ENCODE results near the gene RALY.

The RALY gene

GRCh38 chr20:33983371-33983770 lies 10.3 kb upstream of the RALY start:
- CTCF ChIA-PET = no interaction called here

DNA sequence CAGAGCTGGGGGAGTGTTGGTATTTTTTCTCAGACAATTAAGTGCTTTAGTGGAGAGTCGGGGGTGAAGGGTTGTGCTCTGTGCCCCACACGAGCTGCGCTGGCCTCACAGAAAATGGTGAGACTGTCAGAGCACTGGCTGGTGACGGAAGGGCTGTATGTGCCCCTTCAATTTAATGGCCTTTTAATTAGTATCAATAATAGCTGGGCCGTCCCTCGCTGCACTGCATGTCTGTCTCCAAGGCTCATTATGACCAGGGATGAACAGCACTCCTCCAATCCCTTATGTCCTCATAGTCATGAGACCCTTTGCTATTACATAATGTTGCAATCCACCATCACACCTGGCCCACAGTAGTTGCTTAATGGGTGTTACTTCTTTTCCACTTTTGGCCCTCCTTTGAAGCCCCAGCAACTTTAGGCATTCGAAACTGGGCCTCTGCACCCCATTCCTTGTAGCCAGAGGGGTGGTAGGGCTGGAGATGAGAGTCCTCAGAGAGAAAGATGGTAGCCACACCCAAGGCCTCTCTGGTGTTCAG lies 9.5 kb upstream of the RALY start:
- CTCF ChIA-PET = interaction anchor here (1.2 kb wide), 1 partner anchor 9 kb away, joined by 4 read pairs; no protein-coding TSS in a partner anchor
- DNase-seq (ENCODE audit: extremely low spot score) = no peak

More at GRCh38 chr20:33983371-33983770, 10.3 kb upstream of the RALY start:
- no peak for DNase-seq (ENCODE audit: extremely low spot score)
- no peak for TF ChIP-seq CTCF (IDR thresholded peaks at IDR 0.05; ENCODE audit: control extremely low read depth, extremely low read depth, low read depth, missing control alignments)
- POLR2A ChIA-PET = interaction anchor here (0.6 kb wide), 1 partner anchor 1455 kb away, joined by 11 read pairs; no protein-coding TSS in a partner anchor

DNA sequence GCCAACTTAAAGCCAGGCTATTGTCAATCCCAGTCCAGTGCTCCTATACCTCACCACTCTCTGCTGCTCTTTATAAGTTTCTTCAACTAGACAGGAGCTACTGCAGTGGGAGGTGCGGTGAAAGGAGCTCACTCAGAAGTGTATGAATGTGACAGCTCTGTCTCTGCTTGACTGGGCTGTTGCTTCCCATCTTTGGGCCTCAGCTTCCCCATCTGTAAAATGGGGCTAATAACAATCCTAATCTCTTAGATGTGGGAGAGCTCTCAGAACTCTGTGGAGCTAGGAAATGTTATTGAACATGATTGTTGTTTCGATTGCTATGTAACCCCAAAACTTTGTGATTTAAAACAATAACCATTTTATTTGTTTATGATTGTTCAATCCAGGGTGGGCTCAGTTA lies 8.4 kb upstream of the RALY start:
- ChIA-PET POLR2A (no interaction called here), CTCF (interaction anchor here (0.8 to 1.2 kb wide), 2 partner anchors 10 to 18 kb away, joined by 3 to 4 read pairs; no protein-coding TSS in a partner anchor)
- no peak for DNase-seq (ENCODE audit: extremely low spot score)
- TF ChIP-seq CTCF (IDR thresholded peaks at IDR 0.05; ENCODE audit: control extremely low read depth, extremely low read depth, low read depth, missing control alignments) = no peak

More for the DNA sequence above, 9.5 kb upstream of the RALY start:
- TF ChIP-seq CTCF (IDR thresholded peaks at IDR 0.05; ENCODE audit: control extremely low read depth, extremely low read depth, low read depth, missing control alignments) = no peak
- POLR2A ChIA-PET = no interaction called here

DNA sequence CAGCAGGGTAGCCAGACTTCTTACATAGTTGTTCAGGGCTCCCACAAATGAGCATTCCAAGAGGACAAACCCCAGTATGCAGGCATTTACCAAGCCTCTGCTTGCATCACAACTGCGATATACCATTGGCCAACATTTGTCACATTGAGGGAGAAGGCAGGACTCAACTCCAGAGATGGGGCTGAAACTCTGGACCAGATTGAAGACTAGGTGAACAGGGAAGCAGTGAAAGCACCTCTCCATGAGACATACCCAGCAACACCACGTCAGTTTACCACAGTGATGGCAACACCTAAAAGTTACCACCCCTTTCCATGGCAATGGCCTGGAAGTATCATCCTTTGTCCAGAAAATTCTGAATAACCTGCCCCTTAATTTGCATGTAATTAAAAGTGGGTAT lies 7.9 kb upstream of the RALY start:
- TF ChIP-seq CTCF (IDR thresholded peaks at IDR 0.05; ENCODE audit: control extremely low read depth, extremely low read depth, low read depth, missing control alignments) = no peak
- DNase-seq (ENCODE audit: extremely low spot score) = no peak
- POLR2A ChIA-PET = no interaction called here
- CTCF ChIA-PET = interaction anchor here (0.8 to 1.2 kb wide), 2 partner anchors 11 to 19 kb away, joined by 3 to 4 read pairs; no protein-coding TSS in a partner anchor

- ChIA-PET POLR2A (interaction anchor here (0.5 kb wide), 1 partner anchor 565 kb away, joined by 6 read pairs; no protein-coding TSS in a partner anchor), CTCF (interaction anchor here (1.5 kb wide), 1 partner anchor 39 kb away, joined by 3 read pairs; no protein-coding TSS in a partner anchor)
- no peak for DNase-seq (ENCODE audit: extremely low spot score)
- no peak for TF ChIP-seq CTCF (IDR thresholded peaks at IDR 0.05; ENCODE audit: control extremely low read depth, extremely low read depth, low read depth, missing control alignments)
Observed at GRCh38 chr20:33986560-33987216, 7.0 kb upstream of the RALY start.

GRCh38 chr20:33990075-33990474 lies 3.6 kb upstream of the RALY start:
- DNase-seq (ENCODE audit: extremely low spot score) = no peak
- no peak for TF ChIP-seq CTCF (IDR thresholded peaks at IDR 0.05; ENCODE audit: control extremely low read depth, extremely low read depth, low read depth, missing control alignments)
- POLR2A ChIA-PET = no interaction called here
- CTCF ChIA-PET = interaction anchor here (1.3 kb wide), 1 partner anchor 24 kb away, joined by 3 read pairs; no protein-coding TSS in a partner anchor
